ENCODE results near the gene TCN1.

DNA sequence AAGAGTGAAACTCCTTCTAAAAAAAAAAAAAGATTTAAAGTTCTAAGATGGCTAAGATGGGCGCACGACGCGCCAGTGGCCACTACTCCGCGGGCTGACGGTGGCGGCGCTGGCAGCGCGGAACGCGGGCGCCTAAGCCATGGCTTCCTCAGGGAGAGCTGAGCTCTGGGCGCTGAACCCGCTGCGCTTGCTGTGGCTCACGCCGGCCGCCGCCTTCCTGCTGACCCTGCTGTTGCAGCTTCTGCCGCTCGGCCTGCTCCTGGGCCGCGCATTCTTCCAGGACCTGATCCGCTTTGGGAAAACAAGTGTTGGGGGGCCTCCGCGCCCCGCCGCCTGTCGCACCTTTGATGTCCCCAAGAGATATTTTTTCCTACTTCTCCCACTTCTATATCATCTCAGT, 31.8 kb upstream of the TCN1 start:
- TF ChIP-seq, protein P1, sequence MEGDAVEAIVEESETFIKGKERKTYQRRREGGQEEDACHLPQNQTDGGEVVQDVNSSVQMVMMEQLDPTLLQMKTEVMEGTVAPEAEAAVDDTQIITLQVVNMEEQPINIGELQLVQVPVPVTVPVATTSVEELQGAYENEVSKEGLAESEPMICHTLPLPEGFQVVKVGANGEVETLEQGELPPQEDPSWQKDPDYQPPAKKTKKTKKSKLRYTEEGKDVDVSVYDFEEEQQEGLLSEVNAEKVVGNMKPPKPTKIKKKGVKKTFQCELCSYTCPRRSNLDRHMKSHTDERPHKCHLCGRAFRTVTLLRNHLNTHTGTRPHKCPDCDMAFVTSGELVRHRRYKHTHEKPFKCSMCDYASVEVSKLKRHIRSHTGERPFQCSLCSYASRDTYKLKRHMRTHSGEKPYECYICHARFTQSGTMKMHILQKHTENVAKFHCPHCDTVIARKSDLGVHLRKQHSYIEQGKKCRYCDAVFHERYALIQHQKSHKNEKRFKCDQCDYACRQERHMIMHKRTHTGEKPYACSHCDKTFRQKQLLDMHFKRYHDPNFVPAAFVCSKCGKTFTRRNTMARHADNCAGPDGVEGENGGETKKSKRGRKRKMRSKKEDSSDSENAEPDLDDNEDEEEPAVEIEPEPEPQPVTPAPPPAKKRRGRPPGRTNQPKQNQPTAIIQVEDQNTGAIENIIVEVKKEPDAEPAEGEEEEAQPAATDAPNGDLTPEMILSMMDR (IDR thresholded peaks at IDR 0.05): no peak
- TF ChIP-seq POLR2A (IDR thresholded peaks at IDR 0.05): no peak

Data from prostate gland (tissue), 2 donors.